SK-N-SH (cell line): Measurements from ENCODE around the gene USB1. TPM values are rescaled to one million over a fixed set of nuclear protein-coding genes. Genes with fewer than 3 reads are reported as not detected.

Experiments
- CTCF ChIA-PET: fragments of 300-600, 350-600 bp; formaldehyde crosslinking; extraction: SDS; loops from one replicate; lab custom pipeline; 2021; lab: Yijun Ruan, JAX
- POLR2A ChIA-PET: fragments of 350-600 bp; sonication (Branson Sonifier 250); formaldehyde crosslinking; extraction: SDS; loops from one replicate; lab custom pipeline; 2020; ENCODE audit warnings: antibody characterized with exemption, inconsistent platforms; lab: Yijun Ruan, JAX
- DNase-seq: peaks from one replicate; pipeline ENCODE4 v3.0.0; 2012
- H2AFZ ChIP-seq: fragments of 200-600 bp; sonication (generic); 2 replicates; pipeline ENCODE4 v1.8.1; 2016; ENCODE audit warnings: antibody characterized with exemption, mild to moderate bottlenecking, low read depth
- H3F3A ChIP-seq: fragments of 200-600 bp; sonication (generic); replicated peaks from 2 replicates; pipeline ENCODE3; 2016; ENCODE audit warnings: antibody characterized with exemption, mild to moderate bottlenecking; ENCODE audit not compliant: insufficient read depth
- H3K27ac ChIP-seq, 2 experiments: fragments of 200-500 bp in 1 of 2; fragments of 200-600 bp in 1 of 2; sonication (Bioruptor generic) in 1 of 2; sonication (generic), shearing (Covaris generic) in 1 of 2; 2 replicates each; pipeline versions ENCODE4 v1.5.1 to v1.6.1; 2014 to 2016; ENCODE audit warnings: low read depth in 2 of 2, inconsistent platforms in 1 of 2, low read length in 1 of 2, mild to moderate bottlenecking in 1 of 2, mixed read lengths in 1 of 2
- H3K27me3 ChIP-seq: fragments of 200-600 bp; sonication (generic), shearing (Covaris generic); 2 replicates; pipeline ENCODE4 v1.6.1; 2016; ENCODE audit warnings: mixed run types; ENCODE audit not compliant: insufficient read depth
- H3K36me3 ChIP-seq, 2 experiments: fragments of 200-500 bp in 1 of 2; fragments of 200-600 bp in 1 of 2; sonication (Bioruptor generic) in 1 of 2; sonication (generic) in 1 of 2; replicated peaks in 1 of 2; 2 replicates each; pipeline versions ENCODE3 to v1.5.1; 2014 to 2016; ENCODE audit warnings: low read length in 1 of 2, mild to moderate bottlenecking in 1 of 2; ENCODE audit not compliant: insufficient read depth in 2 of 2, control insufficient read depth in 1 of 2
- H3K4me1 ChIP-seq, 2 experiments: fragments of 200-500 bp in 1 of 2; fragments of 200-600 bp in 1 of 2; sonication (Bioruptor generic) in 1 of 2; sonication (generic), shearing (Covaris generic) in 1 of 2; 2 replicates each; pipeline versions ENCODE4 v1.5.1 to v1.6.1; 2014 to 2016; ENCODE audit warnings: low read depth in 1 of 2, low read length in 1 of 2, mixed run types in 1 of 2; ENCODE audit not compliant: insufficient read depth in 2 of 2, control insufficient read depth in 1 of 2
- H3K4me2 ChIP-seq: fragments of 200-600 bp; sonication (generic), shearing (Covaris generic); 2 replicates; pipeline ENCODE4 v1.6.1; 2017; ENCODE audit warnings: mixed run types
- H3K4me3 ChIP-seq, 2 experiments: fragments of 200-500 bp in 1 of 2; fragments of 200-600 bp in 1 of 2; sonication (Bioruptor generic) in 1 of 2; sonication (generic), shearing (Covaris generic) in 1 of 2; 2 replicates each; pipeline versions ENCODE4 v1.5.1 to v1.8.1; 2014 to 2016; ENCODE audit warnings: low read depth in 2 of 2, inconsistent platforms in 1 of 2, low read length in 1 of 2, mild to moderate bottlenecking in 1 of 2, mixed read lengths in 1 of 2, moderate library complexity in 1 of 2
- H3K79me2 ChIP-seq: fragments of 200-600 bp; sonication (generic); 2 replicates; pipeline ENCODE4 v1.8.1; 2017; ENCODE audit warnings: mild to moderate bottlenecking; ENCODE audit not compliant: insufficient read depth
- H3K9ac ChIP-seq: fragments of 200-600 bp; sonication (generic); 2 replicates; pipeline ENCODE4 v1.6.1; 2017; ENCODE audit warnings: mixed run types
- H3K9me2 ChIP-seq: fragments of 200-600 bp; sonication (generic); 2 replicates; pipeline ENCODE4 v1.6.1; 2017; ENCODE audit warnings: mixed run types
- H3K9me3 ChIP-seq: fragments of 200-600 bp; sonication (generic); 2 replicates; pipeline ENCODE4 v1.6.1; 2017; ENCODE audit warnings: mixed run types, mild to moderate bottlenecking, moderate library complexity
- H4K20me1 ChIP-seq: fragments of 200-600 bp; sonication (generic); 2 replicates; pipeline ENCODE4 v1.6.1; 2017; ENCODE audit warnings: mild to moderate bottlenecking, mixed run types; ENCODE audit not compliant: insufficient read depth
- ELF1 ChIP-seq: IDR thresholded peaks from 2 replicates; pipeline ENCODE4 v1.4.0; 2012
- EP300 ChIP-seq, 2 experiments: IDR thresholded peaks; 2 replicates each; pipeline versions ENCODE4 v1.4.0 to v1.6.1; 2012; ENCODE audit warnings: borderline replicate concordance in 1 of 2, low read depth in 1 of 2, low read length in 1 of 2
- GABPA ChIP-seq: IDR thresholded peaks from 2 replicates; pipeline ENCODE4 v1.4.0; 2012; ENCODE audit warnings: low read depth, mild to moderate bottlenecking
- GATA2 ChIP-seq: sonication (generic); formaldehyde crosslinking; IDR thresholded peaks from 2 replicates; pipeline ENCODE4 v1.5.0; 2020; ENCODE audit warnings: mild to moderate bottlenecking, missing genetic modification reagents
- JUND ChIP-seq: IDR thresholded peaks from 2 replicates; pipeline ENCODE4 v1.4.0; 2012
- MEF2A ChIP-seq: IDR thresholded peaks from 2 replicates; pipeline ENCODE4 v1.4.0; 2012; ENCODE audit warnings: low read depth, borderline replicate concordance
- MXI1 ChIP-seq: IDR thresholded peaks from 2 replicates; pipeline ENCODE4 v1.6.1; 2012; ENCODE audit warnings: mild to moderate bottlenecking, low read depth, low read length, improper control_type of control experiment
- RAD21 ChIP-seq: IDR thresholded peaks from 2 replicates; pipeline ENCODE4 v1.6.1; 2012; ENCODE audit warnings: mild to moderate bottlenecking, low read length
- RXRA ChIP-seq: IDR thresholded peaks from 2 replicates; pipeline ENCODE4 v1.4.0; 2012; ENCODE audit warnings: low read depth, mild to moderate bottlenecking, borderline replicate concordance
- ZBTB33 ChIP-seq: IDR thresholded peaks from 2 replicates; pipeline ENCODE4 v1.4.0; 2012; ENCODE audit warnings: low read depth, borderline replicate concordance
- WGBS: methylation state at CpG from one replicate; pipeline ENCODE4 v1.1.6; 2017; ENCODE audit warnings: low lambda C conversion rate; 5-methylcytosine and 5-hydroxymethylcytosine counted together
- polyA plus RNA-seq, 3 experiments: library from polyadenylated mRNA; depleted of rRNA; stranded (reverse); fragments of >200 nt; gene quantifications; 2 replicates each; pipeline ENCODE4 v1.2.3, GENCODE V29; 2012
- TF ChIP-seq, protein P1 (sequence below): IDR thresholded peaks from 2 replicates; pipeline ENCODE4 v1.4.0; 2012; ENCODE audit warnings: low read depth

The USB1 gene
- polyA plus RNA-seq, 1 of the 3 experiments (the other 2 are of a cell fraction), result 94.1 TPM

DNA sequence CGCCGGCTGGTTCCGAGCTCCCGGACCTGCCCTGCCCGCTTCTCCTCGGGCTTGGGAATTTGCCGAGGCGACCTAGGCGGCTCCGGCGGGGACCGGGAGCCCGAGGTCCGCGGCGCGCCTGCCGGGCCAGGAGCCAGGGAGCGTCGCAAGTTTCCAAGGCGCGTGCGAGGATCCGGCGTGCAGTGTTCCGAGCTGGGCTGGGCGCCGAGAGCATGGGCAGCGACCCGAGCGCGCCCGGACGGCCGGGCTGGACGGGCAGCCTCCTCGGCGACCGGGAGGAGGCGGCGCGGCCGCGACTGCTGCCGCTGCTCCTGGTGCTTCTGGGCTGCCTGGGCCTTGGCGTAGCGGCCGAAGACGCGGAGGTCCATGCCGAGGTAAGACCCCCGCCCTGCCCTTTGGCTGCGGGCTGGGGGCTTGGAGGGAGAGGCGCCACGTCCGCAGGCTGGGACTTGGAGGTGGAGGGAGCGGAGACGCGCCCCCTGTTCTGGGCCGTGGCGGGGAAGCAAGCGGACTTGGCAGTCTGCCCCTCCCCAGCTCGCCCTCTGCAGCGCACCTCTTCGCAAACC, 25.0 kb downstream of the USB1 start:
- Histone ChIP-seq H3K9me2 (no peaks in the 10 kb centered on the region), H3K4me1 (peaks cover 13 to 59% of the 10 kb centered on the region in 2 experiments), H2AFZ (peak overlapping the region; percentile 22; the same call in 1 of the 2 replicates), H3K27me3 (peaks cover 13% of the 10 kb centered on the region), H4K20me1 (no peaks in the 10 kb centered on the region), H3K27ac (peak overlapping the region in 1 of 2 experiments; percentile 69; a peak in 1 of 4 replicates), H3F3A (peaks cover 5% of the 10 kb centered on the region), H3K79me2 (no peaks in the 10 kb centered on the region), H3K9ac (no peak overlapping the region), H3K4me2 (peak overlapping the region; percentile 94), H3K9me3 (no peaks in the 10 kb centered on the region), H3K36me3 (no peaks in the 10 kb centered on the region), H3K4me3 (peak overlapping the region; percentile 64)
- no CpG with 5 or more reads among the region's 65 CpGs for WGBS
- TF ChIP-seq, protein P1, sequence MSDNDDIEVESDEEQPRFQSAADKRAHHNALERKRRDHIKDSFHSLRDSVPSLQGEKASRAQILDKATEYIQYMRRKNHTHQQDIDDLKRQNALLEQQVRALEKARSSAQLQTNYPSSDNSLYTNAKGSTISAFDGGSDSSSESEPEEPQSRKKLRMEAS, result peak; percentile 54; the same call in 1 of the 2 replicates
- no peak for TF ChIP-seq JUND
- peak; percentile 81 for DNase-seq
- CTCF ChIA-PET, result interaction anchor here (1.5 to 7.4 kb wide), 6 partner anchors 9 to 102 kb away, joined by 3 to 91 read pairs (median 14); partner anchors contain the start of gene CFAP20
- POLR2A ChIA-PET, result interaction anchor here (1.7 to 2.9 kb wide), 2 partner anchors 95 to 103 kb away, joined by 7 to 24 read pairs; partner anchors contain the start of gene CFAP20

DNA sequence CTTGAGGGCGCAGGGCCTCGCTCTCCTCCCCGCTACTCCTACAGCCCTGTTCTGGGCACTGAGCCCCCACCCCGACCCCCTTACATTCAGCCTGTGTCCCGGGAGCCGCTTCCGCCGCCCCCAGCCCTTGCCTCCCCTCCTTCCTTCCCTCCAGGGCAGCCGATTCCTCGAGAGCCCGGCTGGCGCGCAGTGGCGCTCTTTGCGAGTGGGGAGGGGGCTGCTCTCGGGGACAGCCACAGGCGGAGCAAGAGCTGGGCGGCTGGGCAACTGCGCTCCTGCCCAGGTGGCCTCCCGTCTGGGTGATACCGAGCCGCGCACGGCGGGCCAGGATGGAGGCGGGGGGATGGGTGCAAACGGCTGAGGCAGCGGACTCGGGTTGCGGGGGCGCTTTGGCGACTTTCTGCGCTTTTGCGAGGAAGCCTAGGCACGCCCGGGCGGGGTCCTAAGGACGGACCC, 25.5 kb downstream of the USB1 start:
- Histone ChIP-seq H3K9me3 (no peaks in the 10 kb centered on the region), H3K27ac (peak overlapping the region in 1 of 2 experiments; percentile 69; a peak in 1 of 4 replicates), H3K4me1 (peaks cover 13 to 58% of the 10 kb centered on the region in 2 experiments), H3K4me3 (peak overlapping the region; percentile 64), H3K79me2 (no peaks in the 10 kb centered on the region), H2AFZ (no peak overlapping the region), H3K27me3 (peaks cover 13% of the 10 kb centered on the region), H3K9me2 (no peaks in the 10 kb centered on the region), H4K20me1 (no peaks in the 10 kb centered on the region), H3K36me3 (no peaks in the 10 kb centered on the region)
- DNase-seq, result peak; percentile 72
- 0% methylated on average over 15 of the region's 38 CpGs for WGBS
- CTCF ChIA-PET, result interaction anchor here (0.6 to 7.4 kb wide), 8 partner anchors 9 to 310 kb away, joined by 3 to 91 read pairs (median 5); partner anchors contain the start of gene CFAP20
- no peak for TF ChIP-seq MXI1
- TF ChIP-seq GABPA, result no peak
- no peak for TF ChIP-seq MEF2A
- no peak for TF ChIP-seq RAD21
- TF ChIP-seq EP300 (IDR thresholded peaks at IDR 0.05; ENCODE audit: borderline replicate concordance in 1 of 2, low read depth in 1 of 2, low read length in 1 of 2), result no peak
- TF ChIP-seq ELF1, result no peak
- TF ChIP-seq, protein P1, result no peak
- no peak for TF ChIP-seq ZBTB33
- no peak for TF ChIP-seq RXRA
- TF ChIP-seq GATA2 (CRISPR knock-in tag), result no peak
- no peak for TF ChIP-seq JUND
- TF ChIP-seq, all 33 proteins: peak for 0
- POLR2A ChIA-PET, result interaction anchor here (1.7 to 2.9 kb wide), 2 partner anchors 95 to 102 kb away, joined by 7 to 24 read pairs; partner anchors contain the start of gene CFAP20
- H3F3A ChIP-seq, result peaks cover 5% of the 10 kb centered on the region
- peak overlapping the region; percentile 94 for H3K4me2 ChIP-seq
- no peak overlapping the region for H3K9ac ChIP-seq
